T-helper 1 cell treated with Interleukin-12 subunit alpha and Interleukin-12 subunit beta and Interleukin-4 antibody, amounts not matched to agents 30 μg/mL and 1 μg/mL, for 36 hours (primary cell): ENCODE results near the gene KCNAB2.

Source experiments
- H3K27ac Mint-ChIP-seq: one replicate; pipeline ENCODE4 v1.8.0; 2021; ENCODE audit warnings: mild to moderate bottlenecking, mixed read lengths
- H3K27me3 Mint-ChIP-seq: one replicate; pipeline ENCODE4 v1.8.0; 2021; ENCODE audit warnings: low read depth, mixed read lengths
- H3K36me3 Mint-ChIP-seq: one replicate; pipeline ENCODE4 v1.8.0; 2021; ENCODE audit warnings: low read depth, mixed read lengths
- H3K4me1 Mint-ChIP-seq: one replicate; pipeline ENCODE4 v1.8.0; 2021; ENCODE audit warnings: low read depth, mixed read lengths
- H3K4me3 Mint-ChIP-seq: one replicate; pipeline ENCODE4 v1.8.0; 2021; ENCODE audit warnings: mild to moderate bottlenecking, moderate library complexity, mixed read lengths
- H3K9me3 Mint-ChIP-seq: one replicate; pipeline ENCODE4 v1.8.0; 2021; ENCODE audit warnings: mixed read lengths

Gene KCNAB2

DNA sequence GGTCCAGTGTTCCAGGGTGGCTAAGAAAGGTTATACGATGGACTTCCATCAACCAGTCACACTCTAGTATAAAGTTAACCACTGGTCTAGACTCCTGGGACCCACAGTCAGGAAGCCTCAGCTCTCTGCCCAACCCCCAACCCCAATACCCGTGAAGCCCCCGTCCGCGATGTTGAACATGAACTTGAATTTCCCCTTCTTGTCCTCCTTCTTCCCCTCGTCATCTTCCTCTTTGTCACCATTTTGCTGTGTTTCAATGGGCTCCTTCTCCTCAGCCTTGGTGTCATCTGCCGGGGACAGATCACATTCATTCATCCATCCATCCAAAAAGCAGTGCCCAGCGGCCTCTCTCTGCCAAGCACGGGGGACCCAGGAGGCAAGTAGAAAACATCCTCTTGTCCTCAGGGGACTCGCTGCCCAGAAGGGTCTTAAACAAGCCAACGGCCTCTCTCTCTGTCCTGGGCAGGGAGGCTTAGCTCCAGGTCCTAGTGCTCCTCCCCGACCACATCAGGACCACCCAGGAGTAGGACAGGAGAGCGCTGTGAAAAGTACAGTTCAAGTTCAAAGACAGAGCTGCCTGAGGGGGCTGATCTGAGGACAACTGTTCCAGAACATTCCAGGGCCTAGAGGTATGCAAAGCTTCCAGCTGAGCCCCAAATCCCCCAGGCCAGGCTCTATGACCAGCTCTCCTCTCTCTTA lies 66.5 kb downstream of the KCNAB2 start:
- Mint-ChIP-seq H3K9me3 (peaks cover 9% of the 10 kb centered on the region), H3K36me3 (no peaks in the 10 kb centered on the region), H3K27ac (no peak overlapping the region), H3K4me3 (no peak overlapping the region), H3K27me3 (peaks cover 15% of the 10 kb centered on the region), H3K4me1 (peaks cover 7% of the 10 kb centered on the region)

- Mint-ChIP-seq H3K9me3 (peaks cover 9% of the 10 kb centered on the region), H3K4me3 (no peak overlapping the region), H3K4me1 (peaks cover 7% of the 10 kb centered on the region), H3K36me3 (no peaks in the 10 kb centered on the region), H3K27ac (no peak overlapping the region), H3K27me3 (peaks cover 15% of the 10 kb centered on the region)
Observed at GRCh38 chr1:6112690-6113005, 67.0 kb downstream of the KCNAB2 start.

- Mint-ChIP-seq H3K27ac (no peak overlapping the region), H3K4me1 (peaks cover 7% of the 10 kb centered on the region), H3K4me3 (no peak overlapping the region), H3K9me3 (peaks cover 9% of the 10 kb centered on the region), H3K27me3 (peaks cover 14% of the 10 kb centered on the region), H3K36me3 (no peaks in the 10 kb centered on the region)
Observed at GRCh38 chr1:6113116-6113515, 67.4 kb downstream of the KCNAB2 start.

- Mint-ChIP-seq H3K36me3 (no peaks in the 10 kb centered on the region), H3K27ac (no peak overlapping the region), H3K27me3 (peaks cover 10% of the 10 kb centered on the region), H3K4me3 (no peak overlapping the region), H3K4me1 (peaks cover 7% of the 10 kb centered on the region), H3K9me3 (peaks cover 9% of the 10 kb centered on the region)
Observed at GRCh38 chr1:6113745-6114144, 68.1 kb downstream of the KCNAB2 start.

DNA sequence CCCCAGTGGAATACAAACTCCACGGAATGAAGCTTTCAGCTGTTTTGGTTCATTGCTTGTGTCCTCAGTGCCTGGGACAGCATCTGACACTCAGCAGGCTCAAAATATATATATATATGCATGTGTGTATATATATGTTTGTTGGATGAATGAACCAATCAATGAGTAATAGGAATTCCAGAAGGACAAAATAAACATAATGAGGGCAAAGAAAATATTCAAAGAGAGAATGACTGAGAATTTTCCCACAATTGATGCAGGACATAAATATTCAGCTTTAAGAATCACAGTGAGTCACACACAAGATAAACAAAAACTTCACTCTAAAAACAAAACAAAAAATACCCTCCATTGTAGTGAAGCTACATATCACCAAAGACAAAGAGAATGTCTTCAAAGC lies 70.4 kb downstream of the KCNAB2 start:
- Mint-ChIP-seq H3K27me3 (peaks cover 10% of the 10 kb centered on the region), H3K36me3 (no peaks in the 10 kb centered on the region), H3K4me1 (peaks cover 7% of the 10 kb centered on the region), H3K27ac (no peak overlapping the region), H3K4me3 (no peak overlapping the region), H3K9me3 (peaks cover 9% of the 10 kb centered on the region)

DNA sequence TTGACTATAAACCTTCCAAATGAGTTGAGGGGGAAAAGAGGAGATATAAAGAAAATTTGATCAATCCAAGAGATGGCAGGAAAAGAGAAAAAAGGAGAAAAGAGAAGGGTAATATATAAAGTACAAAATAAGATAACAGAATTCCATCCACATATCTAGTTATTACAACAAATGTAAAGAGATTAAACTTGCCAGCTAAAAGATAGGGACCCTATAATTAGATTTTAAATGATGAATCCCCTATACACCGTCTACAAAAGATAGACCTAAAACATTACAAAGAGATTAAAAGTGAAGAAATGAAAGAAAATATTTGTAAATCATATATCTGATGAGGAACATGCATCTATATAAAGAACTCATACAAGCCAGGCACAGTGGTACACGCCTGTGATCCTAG lies 71.4 kb downstream of the KCNAB2 start:
- Mint-ChIP-seq H3K27ac (no peak overlapping the region), H3K4me1 (peaks cover 7% of the 10 kb centered on the region), H3K9me3 (peaks cover 9% of the 10 kb centered on the region), H3K4me3 (no peak overlapping the region), H3K36me3 (no peaks in the 10 kb centered on the region), H3K27me3 (peaks cover 10% of the 10 kb centered on the region)

GRCh38 chr1:6117624-6118023 lies 71.9 kb downstream of the KCNAB2 start:
- peaks cover 7% of the 10 kb centered on the region for H3K4me1 Mint-ChIP-seq
- peaks cover 9% of the 10 kb centered on the region for H3K9me3 Mint-ChIP-seq
- H3K36me3 Mint-ChIP-seq, result no peaks in the 10 kb centered on the region
- H3K27me3 Mint-ChIP-seq, result peaks cover 10% of the 10 kb centered on the region
- no peak overlapping the region for H3K4me3 Mint-ChIP-seq
- H3K27ac Mint-ChIP-seq, result no peak overlapping the region

DNA sequence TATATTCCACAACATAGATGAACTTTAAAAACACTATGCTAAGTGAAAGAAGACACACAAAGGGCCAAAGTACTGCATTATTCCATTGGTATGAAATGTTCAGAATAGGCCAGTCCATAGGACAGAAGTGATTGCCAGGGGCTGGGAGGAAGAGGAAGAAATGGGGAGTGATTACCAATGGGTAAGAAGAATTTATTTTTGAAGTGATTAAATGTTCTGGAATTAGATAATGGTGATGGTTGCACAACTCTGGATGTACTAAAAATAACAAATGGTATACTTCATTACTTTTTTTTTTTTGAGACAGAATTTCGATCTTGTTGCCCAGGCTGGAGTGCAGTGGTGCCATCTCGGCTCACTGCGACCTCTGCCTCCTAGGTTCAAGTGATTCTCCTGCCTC lies 72.7 kb downstream of the KCNAB2 start:
- H3K4me3 Mint-ChIP-seq, result no peak overlapping the region
- no peak overlapping the region for H3K27ac Mint-ChIP-seq
- H3K9me3 Mint-ChIP-seq, result peaks cover 9% of the 10 kb centered on the region
- peaks cover 10% of the 10 kb centered on the region for H3K27me3 Mint-ChIP-seq
- H3K4me1 Mint-ChIP-seq, result peaks cover 7% of the 10 kb centered on the region
- H3K36me3 Mint-ChIP-seq, result no peaks in the 10 kb centered on the region

DNA sequence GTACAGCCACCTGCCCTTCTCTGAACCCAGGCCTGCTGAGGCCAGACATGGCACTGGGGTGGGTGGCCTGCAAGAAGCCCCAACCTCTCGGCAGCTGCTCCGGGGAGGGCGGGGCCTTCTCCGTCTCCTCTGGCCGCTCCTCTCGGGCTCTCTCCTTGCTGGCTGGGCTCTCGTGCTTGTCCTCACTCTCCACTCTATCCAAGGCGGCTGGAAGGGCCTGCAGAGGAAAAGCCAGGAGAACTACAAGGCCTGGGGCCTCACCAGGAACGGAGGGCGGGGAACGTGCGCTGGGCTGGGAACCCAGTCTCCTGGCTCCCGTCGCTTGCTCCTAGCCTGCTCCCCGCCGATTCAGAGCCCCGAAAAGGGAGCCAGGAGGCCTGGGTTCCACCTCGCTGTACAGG lies 75.3 kb downstream of the KCNAB2 start:
- Mint-ChIP-seq H3K27me3 (peaks cover 10% of the 10 kb centered on the region), H3K4me1 (peaks cover 7% of the 10 kb centered on the region)

GRCh38 chr1:6121651-6122370 lies 76.1 kb downstream of the KCNAB2 start:
- peaks cover 2% of the 10 kb centered on the region for H3K4me1 Mint-ChIP-seq
- H3K36me3 Mint-ChIP-seq, result no peaks in the 10 kb centered on the region
- H3K9me3 Mint-ChIP-seq, result peaks cover 4% of the 10 kb centered on the region
- H3K27ac Mint-ChIP-seq, result no peak overlapping the region
- H3K4me3 Mint-ChIP-seq, result no peak overlapping the region
- H3K27me3 Mint-ChIP-seq, result peaks cover 2% of the 10 kb centered on the region

More for the DNA sequence above, 75.3 kb downstream of the KCNAB2 start:
- Mint-ChIP-seq H3K4me3 (no peak overlapping the region), H3K36me3 (no peaks in the 10 kb centered on the region), H3K27ac (no peak overlapping the region), H3K9me3 (peaks cover 9% of the 10 kb centered on the region)

DNA sequence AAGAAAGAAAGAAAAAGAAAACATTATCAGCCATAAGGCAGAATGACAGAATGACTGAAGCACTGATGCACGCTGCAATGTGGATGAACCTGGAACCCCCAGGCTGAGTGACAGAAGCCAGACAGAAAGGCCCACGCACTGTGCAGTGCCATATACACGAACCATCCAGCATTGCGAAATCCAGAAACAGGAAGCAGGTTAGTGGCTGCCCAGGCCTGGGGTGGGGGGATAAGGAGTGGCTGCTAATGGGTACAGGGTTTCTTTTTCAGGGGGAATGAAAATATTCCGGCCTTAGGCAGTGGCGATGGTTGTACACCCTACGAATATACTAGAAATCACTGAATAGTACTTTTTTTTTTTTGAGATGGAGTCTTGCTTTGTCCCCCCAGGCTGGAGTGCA lies 77.4 kb downstream of the KCNAB2 start:
- Mint-ChIP-seq H3K4me1 (peaks cover 3% of the 10 kb centered on the region), H3K27ac (no peak overlapping the region), H3K36me3 (no peaks in the 10 kb centered on the region), H3K4me3 (no peak overlapping the region), H3K9me3 (no peaks in the 10 kb centered on the region), H3K27me3 (no peaks in the 10 kb centered on the region)

GRCh38 chr1:6123816-6124215 lies 78.1 kb downstream of the KCNAB2 start:
- H3K27me3 Mint-ChIP-seq, result no peaks in the 10 kb centered on the region
- no peak overlapping the region for H3K4me3 Mint-ChIP-seq
- no peak overlapping the region for H3K27ac Mint-ChIP-seq
- H3K9me3 Mint-ChIP-seq, result no peaks in the 10 kb centered on the region
- no peaks in the 10 kb centered on the region for H3K36me3 Mint-ChIP-seq
- H3K4me1 Mint-ChIP-seq, result peaks cover 3% of the 10 kb centered on the region

GRCh38 chr1:6124341-6124740 lies 78.7 kb downstream of the KCNAB2 start:
- no peaks in the 10 kb centered on the region for H3K27me3 Mint-ChIP-seq
- H3K9me3 Mint-ChIP-seq, result no peaks in the 10 kb centered on the region
- peaks cover 3% of the 10 kb centered on the region for H3K4me1 Mint-ChIP-seq
- no peak overlapping the region for H3K4me3 Mint-ChIP-seq
- no peak overlapping the region for H3K27ac Mint-ChIP-seq
- H3K36me3 Mint-ChIP-seq, result no peaks in the 10 kb centered on the region

- Mint-ChIP-seq H3K27me3 (no peaks in the 10 kb centered on the region), H3K4me3 (no peak overlapping the region), H3K9me3 (no peaks in the 10 kb centered on the region), H3K36me3 (no peaks in the 10 kb centered on the region), H3K27ac (no peak overlapping the region), H3K4me1 (peaks cover 3% of the 10 kb centered on the region)
Observed at GRCh38 chr1:6124746-6125365, 79.2 kb downstream of the KCNAB2 start.

- no peaks in the 10 kb centered on the region for H3K27me3 Mint-ChIP-seq
Observed at GRCh38 chr1:6125366-6125765, 79.7 kb downstream of the KCNAB2 start.

More at GRCh38 chr1:6125366-6125765, 79.7 kb downstream of the KCNAB2 start:
- Mint-ChIP-seq H3K9me3 (no peaks in the 10 kb centered on the region), H3K36me3 (no peaks in the 10 kb centered on the region), H3K4me1 (peaks cover 3% of the 10 kb centered on the region), H3K27ac (no peak overlapping the region), H3K4me3 (no peak overlapping the region)
